ENCODE measurements around the gene COX7A2. TPM values are rescaled to one million over a fixed set of nuclear protein-coding genes. Genes with fewer than 3 reads are reported as not detected.

COX7A2 gene
- total RNA-seq, 1 experiment from 2014 or later, result 516 TPM

DNA sequence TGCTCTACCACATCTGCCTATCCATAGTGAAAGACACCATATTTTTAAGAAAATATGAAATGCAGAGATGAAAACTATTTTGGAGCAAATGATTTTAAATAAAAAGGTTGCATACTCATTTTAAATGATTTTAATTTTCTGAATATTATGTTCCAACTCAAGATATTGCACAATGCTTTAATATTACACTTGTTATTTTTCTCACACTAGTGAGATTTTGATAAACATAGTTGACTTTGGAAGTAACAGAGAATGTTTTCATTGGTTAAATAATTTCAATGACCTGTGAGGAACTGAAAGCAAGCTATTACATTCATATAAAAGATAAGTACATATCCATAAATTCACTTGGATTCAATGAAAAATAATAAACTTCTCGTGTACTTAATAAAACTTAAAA, 48.1 kb upstream of the COX7A2 start:
- no peak overlapping the region for H4K5ac ChIP-seq (ENCODE audit: insufficient read length, low read depth, low read length)
- no peak overlapping the region for H3K27ac ChIP-seq (ENCODE audit: insufficient read length, low read depth, low read length)
- Mint-ChIP-seq H3K4me1 (peaks cover 23 to 30% of the 10 kb centered on the region in 2 experiments), H3K27ac (peak overlapping the region in 1 of 3 experiments; percentile 94; a peak in 2 of 7 replicates), H3K4me3 (no peak overlapping the region), H3K36me3 (ENCODE audit: insufficient read depth in 1 of 3, low read depth in 3 of 3) (peaks cover 0 to 4% (median 2%) of the 10 kb centered on the region in 3 experiments; a peak in 2 of 7 replicates), H3K27me3 (ENCODE audit: low read depth) (no peaks in the 10 kb centered on the region), H3K9me3 (no peaks in the 10 kb centered on the region)
- H2BK120ac ChIP-seq (ENCODE audit: low read depth, low read length, poor library complexity, severe bottlenecking), result no peak overlapping the region
- H3K23me2 ChIP-seq (ENCODE audit: insufficient read length, low read depth, low read length, poor library complexity, severe bottlenecking), result no peaks in the 10 kb centered on the region
- no peak overlapping the region for H3K18ac ChIP-seq (ENCODE audit: insufficient read length, low read depth, low read length)
- no peak overlapping the region for H2BK5ac ChIP-seq (ENCODE audit: insufficient read length, low read length)
- H3K9ac ChIP-seq (ENCODE audit: extremely low read depth, insufficient read length, low read length), result no peak overlapping the region
- H3K79me2 ChIP-seq (ENCODE audit: insufficient read depth, low read length), result no peaks in the 10 kb centered on the region
- H3K14ac ChIP-seq (ENCODE audit: insufficient read depth, low read length), result no peak overlapping the region
- H4K20me1 ChIP-seq (ENCODE audit: control insufficient read depth, insufficient read depth, insufficient read length), result no peaks in the 10 kb centered on the region
- H4K91ac ChIP-seq (ENCODE audit: insufficient read length, low read depth, low read length), result no peak overlapping the region
- no peak overlapping the region for H3K23ac ChIP-seq (ENCODE audit: insufficient read length, low read depth, low read length)
- no peaks in the 10 kb centered on the region for H3K9me3 ChIP-seq (ENCODE audit: control insufficient read depth, low read depth, low read length)
- no peak overlapping the region for H3K4me2 ChIP-seq (ENCODE audit: insufficient read depth, insufficient read length, low read length)
- no peak overlapping the region for H3K4ac ChIP-seq (ENCODE audit: low read depth, low read length)
- H3K4me1 ChIP-seq (ENCODE audit: insufficient read depth, low read length), result peaks cover 2% of the 10 kb centered on the region; the same call in 1 of the 2 replicates
- no peak overlapping the region for H4K8ac ChIP-seq (replicated peaks; ENCODE audit: insufficient read length, low read depth, low read length)
- no peak overlapping the region for H3T11ph ChIP-seq (ENCODE audit: low read length)
- H3K56ac ChIP-seq (ENCODE audit: insufficient read length, low read depth, low read length), result no peak overlapping the region
- H2AFZ ChIP-seq (ENCODE audit: low read length), result no peak overlapping the region
- no peak overlapping the region for H2BK12ac ChIP-seq (ENCODE audit: insufficient read length, low read depth, low read length)
- TF ChIP-seq, protein P1, sequence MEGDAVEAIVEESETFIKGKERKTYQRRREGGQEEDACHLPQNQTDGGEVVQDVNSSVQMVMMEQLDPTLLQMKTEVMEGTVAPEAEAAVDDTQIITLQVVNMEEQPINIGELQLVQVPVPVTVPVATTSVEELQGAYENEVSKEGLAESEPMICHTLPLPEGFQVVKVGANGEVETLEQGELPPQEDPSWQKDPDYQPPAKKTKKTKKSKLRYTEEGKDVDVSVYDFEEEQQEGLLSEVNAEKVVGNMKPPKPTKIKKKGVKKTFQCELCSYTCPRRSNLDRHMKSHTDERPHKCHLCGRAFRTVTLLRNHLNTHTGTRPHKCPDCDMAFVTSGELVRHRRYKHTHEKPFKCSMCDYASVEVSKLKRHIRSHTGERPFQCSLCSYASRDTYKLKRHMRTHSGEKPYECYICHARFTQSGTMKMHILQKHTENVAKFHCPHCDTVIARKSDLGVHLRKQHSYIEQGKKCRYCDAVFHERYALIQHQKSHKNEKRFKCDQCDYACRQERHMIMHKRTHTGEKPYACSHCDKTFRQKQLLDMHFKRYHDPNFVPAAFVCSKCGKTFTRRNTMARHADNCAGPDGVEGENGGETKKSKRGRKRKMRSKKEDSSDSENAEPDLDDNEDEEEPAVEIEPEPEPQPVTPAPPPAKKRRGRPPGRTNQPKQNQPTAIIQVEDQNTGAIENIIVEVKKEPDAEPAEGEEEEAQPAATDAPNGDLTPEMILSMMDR (conservative IDR thresholded peaks at IDR 0.05), result no peak
- H2AK5ac ChIP-seq (ENCODE audit: insufficient read length, low read length), result no peak overlapping the region
- no CpG with 5 or more reads among the region's 1 CpG for WGBS (ENCODE audit: extremely low coverage, insufficient read length, low lambda C conversion rate)
- DNase-seq, result no peak
- no peak overlapping the region for H2BK20ac ChIP-seq (ENCODE audit: low read depth, low read length, poor library complexity, severe bottlenecking)
- no peaks in the 10 kb centered on the region for H3K79me1 ChIP-seq (ENCODE audit: insufficient read depth, low read depth, low read length, poor library complexity, severe bottlenecking)
- H3K27me3 ChIP-seq (ENCODE audit: insufficient read depth, low read length), result no peaks in the 10 kb centered on the region
- H2BK15ac ChIP-seq (ENCODE audit: low read depth, low read length), result no peak overlapping the region
